Measurements from ENCODE around the gene ING5.

ING5 gene

GRCh38 chr2:241762933-241763369 lies 61.1 kb downstream of the ING5 start:
- no peak for DNase-seq

GRCh38 chr2:241763551-241764274 lies 61.9 kb downstream of the ING5 start:
- no peak for DNase-seq

- DNase-seq = no peak
Observed at GRCh38 chr2:241764275-241765241, 62.7 kb downstream of the ING5 start.

GRCh38 chr2:241767464-241768250 lies 65.8 kb downstream of the ING5 start:
- no peak for DNase-seq

GRCh38 chr2:241768251-241768711 lies 66.4 kb downstream of the ING5 start:
- no peak for DNase-seq

GRCh38 chr2:241768850-241769249 lies 67.0 kb downstream of the ING5 start:
- DNase-seq = no peak

GRCh38 chr2:241769819-241770184 lies 68.0 kb downstream of the ING5 start:
- no peak for DNase-seq

GRCh38 chr2:241770185-241770935 lies 68.5 kb downstream of the ING5 start:
- no peak for DNase-seq

- no peak for DNase-seq
Observed at GRCh38 chr2:241770936-241771285, 69.1 kb downstream of the ING5 start.

- DNase-seq = no peak
Observed at GRCh38 chr2:241771286-241772062, 69.6 kb downstream of the ING5 start.

GRCh38 chr2:241772063-241772499 lies 70.2 kb downstream of the ING5 start:
- no peak for DNase-seq

- no peak for DNase-seq
Observed at GRCh38 chr2:241773511-241774418, 71.9 kb downstream of the ING5 start.

- DNase-seq = no peak
Observed at GRCh38 chr2:241774419-241775222, 72.8 kb downstream of the ING5 start.

GRCh38 chr2:241775223-241776177 lies 73.7 kb downstream of the ING5 start:
- no peak for DNase-seq

GRCh38 chr2:241776336-241777169 lies 74.7 kb downstream of the ING5 start, which contains the start of gene GAL3ST2:
TSS of gene GAL3ST2 (plus strand) at chr2:241776822. CDS start at chr2:241776956, 134 bp downstream.
- no peak for DNase-seq

- DNase-seq = no peak
Observed at GRCh38 chr2:241777170-241777685, 75.4 kb downstream of the ING5 start.
